Pancreas (tissue), 10 donors: ENCODE measurements around the gene SRRM4. TPM values are rescaled to one million over a fixed set of nuclear protein-coding genes. Genes with fewer than 3 reads are reported as not detected.
A peak's percentile ranks its signal among the peaks of the same experiment; 100 is the strongest.

ENCODE experiments used
- ATAC-seq, 4 donors: fragments of 200-7000 bp; cut with Tn5 transposase; one replicate each; pipeline versions ENCODE4 v1.8.0 to v1.9.1; 2020; ENCODE audit warnings: mild to moderate bottlenecking in 4 of 4, moderate library complexity in 4 of 4
- DNase-seq, 6 donors: peaks; one replicate each; pipeline ENCODE4 v3.0.0-alpha.2; 2020
- FAIRE-seq: peaks from 2 replicates; lab custom pipeline; 2012; peaks lifted over from hg19 to GRCh38; lab: Jason Lieb, UNC
- H3K27ac ChIP-seq, 4 donors: fragments of 200-600 bp; sonication (generic); 1 replicate in 3 of 4; 2 replicates in 1 of 4; pipeline versions ENCODE4 v1.5.0 to v1.8.0; 2020
- H3K27me3 ChIP-seq, 4 donors: fragments of 200-600 bp; one replicate each; pipeline ENCODE4 v1.8.0; 2021
- H3K36me3 ChIP-seq, 3 donors: fragments of 200-600 bp; sonication (generic) in 1 of 3; one replicate each; pipeline versions ENCODE4 v1.5.0 to v1.8.0; 2020 to 2021
- H3K4me1 ChIP-seq, 3 donors: fragments of 200-600 bp; one replicate each; pipeline ENCODE4 v1.8.0; 2021
- H3K4me3 ChIP-seq, 4 donors: fragments of 200-600 bp; sonication (generic) in 2 of 4; one replicate each; pipeline versions ENCODE4 v1.5.0 to v1.8.0; 2020 to 2021
- H3K9me3 ChIP-seq, 4 donors: fragments of 200-600 bp; one replicate each; pipeline ENCODE4 v1.8.0; 2021
- CTCF ChIP-seq, 4 donors: fragments of 200-600 bp; sonication (generic) in 3 of 4; IDR thresholded peaks; one replicate each; pipeline versions ENCODE4 v1.5.0 to v1.8.0; 2021; ENCODE audit warnings: antibody characterized with exemption in 4 of 4
- WGBS, 2 donors: extraction: QIAGEN DNeasy Blood & Tissue Kit; methylation state at CpG; one replicate each; pipeline ENCODE4 v1.1.7; 2013; 5-methylcytosine and 5-hydroxymethylcytosine counted together
- intact Hi-C, 3 donors: fragments of 100-400 bp; cut with DNase I; formaldehyde crosslinking; loops; one replicate each; pipeline versions ENCODE4 v1.11.1 to v1.14.2; 2022
- polyA plus RNA-seq, 2 donors: library from polyadenylated mRNA; stranded (reverse); fragments of 200-250 nt; gene quantifications; one replicate each; pipeline ENCODE4 v1.2.3, GENCODE V29; 2013
- total RNA-seq, 6 donors: library from RNA; stranded (reverse); fragmentation: NEBNext Ultra II Directional in 4 of 6; extraction: Animal tissue kit (Norgen Biotek cat#: 25700) in 4 of 6; gene quantifications; one replicate each; pipeline versions ENCODE4 v1.2.1 to v1.2.4, GENCODE V29; 2021 to 2023
- donor health status: healthy with polysubstance abuse.
- donor health status: DM: no; HTN: no; CAD: no; lungs with moderate emphysema.
- donor health status: DM: no; HTN: no; CAD: no.
- donor health status: control.
- donor health status: control.
- donor health status: Bipolar disorder and iron deficiency.
- donor health status: DM: yes; HTN: yes; CAD: no.
- donor health status: DM: no; HTN: no; CAD: no.
- donor health status: DM: no; HTN: no; CAD: no.
- donor health status: DM: yes; HTN: yes; CAD: no.

Gene SRRM4
- total and polyA plus RNA-seq, 8 donors: 0.02 TPM; not detected in 7

GRCh38 chr12:119113496-119113986 is 132.2 kb downstream of the SRRM4 start:
- intact Hi-C loops: loop anchor here in 1 of 3 donors (10.0 kb wide), 1 partner anchor 301 kb away; no protein-coding TSS in a partner anchor

GRCh38 chr12:119114294-119114693 is 133.0 kb downstream of the SRRM4 start:
- FAIRE-seq (no peak), DNase-seq (no peak), ATAC-seq (no peak)
- Histone ChIP-seq H3K4me1 (peaks cover 0 to 2% (median 0%) of the 10 kb centered on the region in 3 donors), H3K36me3 (no peaks in the 10 kb centered on the region), H3K27ac (no peak overlapping the region), H3K9me3 (no peaks in the 10 kb centered on the region), H3K4me3 (no peak overlapping the region), H3K27me3 (no peaks in the 10 kb centered on the region)
- no peak for TF ChIP-seq CTCF (IDR thresholded peaks at IDR 0.05)
- intact Hi-C loops: loop anchor here in 1 of 3 donors (10.0 kb wide), 1 partner anchor 301 kb away; no protein-coding TSS in a partner anchor
- 90 to 94% methylated on average over 2 to 3 of the region's 3 CpGs for WGBS, 2 donors

More at GRCh38 chr12:119113496-119113986, 132.2 kb downstream of the SRRM4 start:
- Histone ChIP-seq H3K4me1 (peaks cover 0 to 2% (median 0%) of the 10 kb centered on the region in 3 donors), H3K4me3 (no peak overlapping the region), H3K36me3 (no peaks in the 10 kb centered on the region), H3K9me3 (no peaks in the 10 kb centered on the region), H3K27ac (no peak overlapping the region), H3K27me3 (no peaks in the 10 kb centered on the region)
- DNase-seq: no peak
- FAIRE-seq: no peak
- no peak for TF ChIP-seq CTCF (IDR thresholded peaks at IDR 0.05)
- 72 to 76% methylated on average over 9 of the region's 9 CpGs for WGBS, 2 donors
- no peak for ATAC-seq

- Histone ChIP-seq H3K4me1 (peaks cover 0 to 2% (median 0%) of the 10 kb centered on the region in 3 donors), H3K9me3 (no peaks in the 10 kb centered on the region), H3K27me3 (no peaks in the 10 kb centered on the region), H3K27ac (no peak overlapping the region), H3K36me3 (no peaks in the 10 kb centered on the region), H3K4me3 (no peak overlapping the region)
- TF ChIP-seq CTCF (IDR thresholded peaks at IDR 0.05): peak; percentile 77 to 88 (median 84)
- DNase-seq: peak in 2 of 6 donors; percentile 19 to 39
- intact Hi-C loops: loop anchor here in 2 of 3 donors (5.0 to 10.0 kb wide), 2 partner anchors 297 to 299 kb away; no protein-coding TSS in a partner anchor
- no peak for FAIRE-seq
- ATAC-seq: peak in 3 of 4 donors; percentile 44 to 60 (median 54)
- WGBS, 2 donors: 24 to 33% methylated on average over 2 of the region's 2 CpGs
Measured at GRCh38 chr12:119115296-119115905, 134.1 kb downstream of the SRRM4 start.

- ATAC-seq (no peak), FAIRE-seq (no peak), DNase-seq (no peak)
- no peak overlapping the region for H3K4me3 ChIP-seq
- peaks cover 0 to 2% (median 0%) of the 10 kb centered on the region in 3 donors for H3K4me1 ChIP-seq
- H3K36me3 ChIP-seq: no peaks in the 10 kb centered on the region
- H3K9me3 ChIP-seq: no peaks in the 10 kb centered on the region
- H3K27me3 ChIP-seq: no peaks in the 10 kb centered on the region
- H3K27ac ChIP-seq: no peak overlapping the region
- TF ChIP-seq CTCF (IDR thresholded peaks at IDR 0.05): no peak
- intact Hi-C loops: loop anchor here in 2 of 3 donors (5.0 to 10.0 kb wide), 2 partner anchors 294 to 297 kb away; no protein-coding TSS in a partner anchor
- 68 to 75% methylated on average over 3 of the region's 3 CpGs for WGBS, 2 donors
Measured at GRCh38 chr12:119117936-119118335, 136.6 kb downstream of the SRRM4 start.
